ENCODE measurements around the gene MTHFR. TPM values are rescaled to one million over a fixed set of nuclear protein-coding genes. Genes with fewer than 3 reads are reported as not detected.

The MTHFR gene
- polyA plus RNA-seq, 1 experiment: 8.4 TPM

GRCh38 chr1:11836955-11837766, 31.4 kb upstream of the MTHFR start:
- Histone ChIP-seq H3K27me3 (ENCODE audit: control insufficient read depth, insufficient read depth, low read length) (no peaks in the 10 kb centered on the region), H3K4me3 (ENCODE audit: low read depth, low read length) (no peak overlapping the region), H3K36me3 (ENCODE audit: control insufficient read depth, insufficient read depth, low read length) (peaks cover 62% of the 10 kb centered on the region)
- DNase-seq (ENCODE audit: low read depth): no peak
- no peak for TF ChIP-seq CTCF (IDR thresholded peaks at IDR 0.05; ENCODE audit: insufficient read depth, low read depth, low read length)
- ChIA-PET CTCF (interaction anchor here (0.6 to 3.3 kb wide), 12 partner anchors 9 to 194 kb away, joined by 3 to 22 read pairs (median 4); partner anchors contain the start of genes CLCN6 and MTHFR), POLR2A (no interaction called here)

- no peaks in the 10 kb centered on the region for H3K27me3 ChIP-seq (ENCODE audit: control insufficient read depth, insufficient read depth, low read length)
- no peak overlapping the region for H3K4me3 ChIP-seq (ENCODE audit: low read depth, low read length)
- no peak for TF ChIP-seq CTCF (IDR thresholded peaks at IDR 0.05; ENCODE audit: insufficient read depth, low read depth, low read length)
- no peak for DNase-seq (ENCODE audit: low read depth)
- H3K36me3 ChIP-seq (ENCODE audit: control insufficient read depth, insufficient read depth, low read length): peaks cover 55% of the 10 kb centered on the region
- ChIA-PET CTCF (interaction anchor here (3.3 kb wide), 1 partner anchor 58 kb away, joined by 22 read pairs; no protein-coding TSS in a partner anchor), POLR2A (no interaction called here)
Measured at GRCh38 chr1:11835441-11836225, 29.9 kb upstream of the MTHFR start.

GRCh38 chr1:11833900-11834299, 28.1 kb upstream of the MTHFR start:
- ChIA-PET POLR2A (no interaction called here), CTCF (no interaction called here)
- no peak overlapping the region for H3K4me3 ChIP-seq (ENCODE audit: low read depth, low read length)
- no peak for TF ChIP-seq CTCF (IDR thresholded peaks at IDR 0.05; ENCODE audit: insufficient read depth, low read depth, low read length)
- no peaks in the 10 kb centered on the region for H3K27me3 ChIP-seq (ENCODE audit: control insufficient read depth, insufficient read depth, low read length)
- no peak for DNase-seq (ENCODE audit: low read depth)
- peaks cover 51% of the 10 kb centered on the region for H3K36me3 ChIP-seq (ENCODE audit: control insufficient read depth, insufficient read depth, low read length)

DNA sequence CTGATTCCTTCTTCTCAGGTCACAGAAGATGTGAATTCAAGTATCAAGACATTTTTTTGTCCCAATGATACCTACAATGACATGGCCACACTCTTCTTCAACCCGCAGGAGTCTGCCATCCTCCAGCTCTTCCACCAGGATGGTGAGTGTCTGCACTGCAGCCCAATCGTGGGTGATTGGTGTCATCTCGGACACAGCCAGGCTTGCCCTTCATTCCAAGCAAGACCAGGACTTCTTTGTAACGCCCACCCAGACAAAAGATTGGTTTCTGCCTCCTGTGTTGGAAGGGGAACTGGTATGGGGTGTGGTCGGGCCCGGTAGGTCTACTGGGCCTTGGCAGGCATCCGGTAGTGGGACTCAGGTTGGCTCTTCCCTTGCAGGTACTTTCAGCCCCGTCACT, 27.7 kb upstream of the MTHFR start:
- TF ChIP-seq CTCF (IDR thresholded peaks at IDR 0.05; ENCODE audit: insufficient read depth, low read depth, low read length): no peak
- CTCF ChIA-PET: no interaction called here

More for the DNA sequence above, 27.7 kb upstream of the MTHFR start:
- POLR2A ChIA-PET: no interaction called here
- no peak for DNase-seq (ENCODE audit: low read depth)
- H3K27me3 ChIP-seq (ENCODE audit: control insufficient read depth, insufficient read depth, low read length): no peaks in the 10 kb centered on the region
- peaks cover 54% of the 10 kb centered on the region for H3K36me3 ChIP-seq (ENCODE audit: control insufficient read depth, insufficient read depth, low read length)
- no peak overlapping the region for H3K4me3 ChIP-seq (ENCODE audit: low read depth, low read length)
